ENCODE results near the gene PCDH9. TPM values are rescaled to one million over a fixed set of nuclear protein-coding genes. Genes with fewer than 3 reads are reported as not detected.

The PCDH9 gene
- total RNA-seq, 1 donor from 2014 or later: 0.75 TPM

GRCh38 chr13:66794340-66795031 lies 435.6 kb downstream of the PCDH9 start:
- Histone ChIP-seq H3K4me3 (ENCODE audit: low read depth, low read length) (no peak overlapping the region), H3K36me3 (ENCODE audit: control insufficient read depth, insufficient read depth, low read length) (no peaks in the 10 kb centered on the region), H3K27me3 (ENCODE audit: control insufficient read depth, insufficient read depth, low read length) (no peaks in the 10 kb centered on the region)
- TF ChIP-seq CTCF (IDR thresholded peaks at IDR 0.05; ENCODE audit: insufficient read depth, low read length, poor library complexity, severe bottlenecking): no peak
- DNase-seq (ENCODE audit: low read depth): no peak

GRCh38 chr13:66790861-66791260 lies 439.3 kb downstream of the PCDH9 start:
- no peak overlapping the region for H3K4me3 ChIP-seq (ENCODE audit: low read depth, low read length)
- H3K36me3 ChIP-seq (ENCODE audit: control insufficient read depth, insufficient read depth, low read length): no peaks in the 10 kb centered on the region
- no peaks in the 10 kb centered on the region for H3K27me3 ChIP-seq (ENCODE audit: control insufficient read depth, insufficient read depth, low read length)
- DNase-seq (ENCODE audit: low read depth): no peak
- no peak for TF ChIP-seq CTCF (IDR thresholded peaks at IDR 0.05; ENCODE audit: insufficient read depth, low read length, poor library complexity, severe bottlenecking)

GRCh38 chr13:66781241-66781640 lies 448.9 kb downstream of the PCDH9 start:
- no peak for DNase-seq (ENCODE audit: low read depth)
- H3K27me3 ChIP-seq (ENCODE audit: control insufficient read depth, insufficient read depth, low read length): no peaks in the 10 kb centered on the region
- no peak overlapping the region for H3K4me3 ChIP-seq (ENCODE audit: low read depth, low read length)
- TF ChIP-seq CTCF (IDR thresholded peaks at IDR 0.05; ENCODE audit: insufficient read depth, low read length, poor library complexity, severe bottlenecking): no peak
- H3K36me3 ChIP-seq (ENCODE audit: control insufficient read depth, insufficient read depth, low read length): no peaks in the 10 kb centered on the region

- H3K4me3 ChIP-seq (ENCODE audit: low read depth, low read length): no peak overlapping the region
- DNase-seq (ENCODE audit: low read depth): no peak
- TF ChIP-seq CTCF (IDR thresholded peaks at IDR 0.05; ENCODE audit: insufficient read depth, low read length, poor library complexity, severe bottlenecking): no peak
Observed at GRCh38 chr13:66780814-66781213, 449.3 kb downstream of the PCDH9 start.

GRCh38 chr13:66778461-66778860 lies 451.7 kb downstream of the PCDH9 start:
- TF ChIP-seq CTCF (IDR thresholded peaks at IDR 0.05; ENCODE audit: insufficient read depth, low read length, poor library complexity, severe bottlenecking): no peak
- DNase-seq (ENCODE audit: low read depth): no peak
- Histone ChIP-seq H3K4me3 (ENCODE audit: low read depth, low read length) (no peak overlapping the region), H3K36me3 (ENCODE audit: control insufficient read depth, insufficient read depth, low read length) (no peaks in the 10 kb centered on the region), H3K27me3 (ENCODE audit: control insufficient read depth, insufficient read depth, low read length) (no peaks in the 10 kb centered on the region)

More at GRCh38 chr13:66780814-66781213, 449.3 kb downstream of the PCDH9 start:
- H3K27me3 ChIP-seq (ENCODE audit: control insufficient read depth, insufficient read depth, low read length): no peaks in the 10 kb centered on the region
- H3K36me3 ChIP-seq (ENCODE audit: control insufficient read depth, insufficient read depth, low read length): no peaks in the 10 kb centered on the region

GRCh38 chr13:66775196-66775595 lies 454.9 kb downstream of the PCDH9 start:
- H3K36me3 ChIP-seq (ENCODE audit: control insufficient read depth, insufficient read depth, low read length): no peaks in the 10 kb centered on the region
- TF ChIP-seq CTCF (IDR thresholded peaks at IDR 0.05; ENCODE audit: insufficient read depth, low read length, poor library complexity, severe bottlenecking): no peak
- DNase-seq (ENCODE audit: low read depth): no peak

More at GRCh38 chr13:66775196-66775595, 454.9 kb downstream of the PCDH9 start:
- H3K27me3 ChIP-seq (ENCODE audit: control insufficient read depth, insufficient read depth, low read length): no peaks in the 10 kb centered on the region
- H3K4me3 ChIP-seq (ENCODE audit: low read depth, low read length): no peak overlapping the region

Data from kidney epithelial cell (primary cell).